ENCODE measurements around the gene HSD17B2.

Gene HSD17B2

DNA sequence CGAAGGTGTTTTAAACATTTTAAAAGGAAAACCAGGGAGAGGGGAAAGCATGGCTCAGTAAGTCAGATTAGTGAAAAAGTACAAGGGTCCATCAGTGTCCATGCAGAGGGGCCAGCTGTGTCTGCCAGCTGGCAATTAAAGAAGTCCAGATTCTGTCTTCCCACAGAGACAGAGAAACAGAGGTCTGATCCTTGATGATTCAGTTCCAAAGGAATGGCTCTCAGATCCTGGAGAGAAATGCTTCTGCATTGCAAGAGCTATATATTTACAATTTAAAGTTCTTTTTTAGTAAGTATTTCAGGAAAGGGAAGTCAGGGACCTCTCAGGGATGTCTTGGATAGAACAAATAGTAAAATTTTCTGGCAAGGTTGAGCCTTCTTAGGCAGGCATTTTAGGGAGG lies 56.2 kb downstream of the HSD17B2 start:
- Histone ChIP-seq H3K36me3 (ENCODE audit: control insufficient read depth in 4 of 4, insufficient read depth in 4 of 4, low read length in 3 of 4) (no peaks in the 10 kb centered on the region), H3K27me3 (replicated peaks in 2 of 5; ENCODE audit: control insufficient read depth in 4 of 5, insufficient read depth in 5 of 5, low read length in 4 of 5) (peaks cover 0 to 10% (median 2%) of the 10 kb centered on the region in 5 experiments), H3K9me3 (ENCODE audit: control extremely low read depth in 1 of 5, control insufficient read depth in 4 of 5, insufficient read depth in 2 of 5, low read depth in 1 of 5, low read length in 4 of 5) (no peaks in the 10 kb centered on the region), H3K4me3 (ENCODE audit: control insufficient read depth in 1 of 7, extremely low read depth in 1 of 7, insufficient read depth in 4 of 7, low read depth in 2 of 7, low read length in 6 of 7) (no peak overlapping the region), H3K4me1 (ENCODE audit: control extremely low read depth in 1 of 4, control insufficient read depth in 4 of 4, insufficient read depth in 4 of 4, low read length in 3 of 4) (no peaks in the 10 kb centered on the region), H3K27ac (ENCODE audit: insufficient read depth in 1 of 2, low read depth in 1 of 2, low read length in 2 of 2, poor library complexity in 1 of 2, severe bottlenecking in 2 of 2) (no peak overlapping the region)
- 89% methylated on average over 1 of the region's 1 CpG for WGBS (ENCODE audit: insufficient coverage)
- POLR2A ChIA-PET, result no interaction called here
- CTCF ChIA-PET, result no interaction called here
- DNase-seq, result no peak

DNA sequence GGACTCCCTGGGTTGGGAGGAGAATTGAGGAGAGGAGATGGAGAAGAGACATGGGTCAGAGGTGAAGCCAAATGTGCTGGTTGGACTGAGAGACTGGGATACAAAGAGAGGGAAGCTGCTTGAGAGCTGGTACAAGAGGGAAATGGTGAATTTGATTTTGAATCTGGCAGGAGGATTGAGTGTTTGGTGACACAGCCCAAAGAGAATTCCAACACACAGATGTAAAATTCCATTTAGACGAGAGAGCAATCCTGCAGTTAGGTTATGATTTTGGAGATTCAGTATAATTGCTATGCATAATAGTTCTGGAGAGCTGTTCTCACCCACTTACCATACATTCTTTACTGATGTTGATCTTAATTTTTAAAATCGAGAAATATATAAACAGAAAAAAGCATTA lies 57.7 kb downstream of the HSD17B2 start:
- Histone ChIP-seq H3K27ac (ENCODE audit: insufficient read depth in 1 of 2, low read depth in 1 of 2, low read length in 2 of 2, poor library complexity in 1 of 2, severe bottlenecking in 2 of 2) (no peak overlapping the region), H3K36me3 (ENCODE audit: control insufficient read depth in 4 of 4, insufficient read depth in 4 of 4, low read length in 3 of 4) (no peaks in the 10 kb centered on the region), H3K27me3 (replicated peaks in 2 of 5; ENCODE audit: control insufficient read depth in 4 of 5, insufficient read depth in 5 of 5, low read length in 4 of 5) (peaks cover 0 to 10% (median 2%) of the 10 kb centered on the region in 5 experiments), H3K4me3 (ENCODE audit: control insufficient read depth in 1 of 7, extremely low read depth in 1 of 7, insufficient read depth in 4 of 7, low read depth in 2 of 7, low read length in 6 of 7) (no peak overlapping the region), H3K4me1 (ENCODE audit: control extremely low read depth in 1 of 4, control insufficient read depth in 4 of 4, insufficient read depth in 4 of 4, low read length in 3 of 4) (no peaks in the 10 kb centered on the region), H3K9me3 (ENCODE audit: control extremely low read depth in 1 of 5, control insufficient read depth in 4 of 5, insufficient read depth in 2 of 5, low read depth in 1 of 5, low read length in 4 of 5) (no peaks in the 10 kb centered on the region)
- ChIA-PET CTCF (no interaction called here), POLR2A (no interaction called here)
- WGBS (ENCODE audit: insufficient coverage), result no CpG with 5 or more reads among the region's 2 CpGs
- no peak for DNase-seq

DNA sequence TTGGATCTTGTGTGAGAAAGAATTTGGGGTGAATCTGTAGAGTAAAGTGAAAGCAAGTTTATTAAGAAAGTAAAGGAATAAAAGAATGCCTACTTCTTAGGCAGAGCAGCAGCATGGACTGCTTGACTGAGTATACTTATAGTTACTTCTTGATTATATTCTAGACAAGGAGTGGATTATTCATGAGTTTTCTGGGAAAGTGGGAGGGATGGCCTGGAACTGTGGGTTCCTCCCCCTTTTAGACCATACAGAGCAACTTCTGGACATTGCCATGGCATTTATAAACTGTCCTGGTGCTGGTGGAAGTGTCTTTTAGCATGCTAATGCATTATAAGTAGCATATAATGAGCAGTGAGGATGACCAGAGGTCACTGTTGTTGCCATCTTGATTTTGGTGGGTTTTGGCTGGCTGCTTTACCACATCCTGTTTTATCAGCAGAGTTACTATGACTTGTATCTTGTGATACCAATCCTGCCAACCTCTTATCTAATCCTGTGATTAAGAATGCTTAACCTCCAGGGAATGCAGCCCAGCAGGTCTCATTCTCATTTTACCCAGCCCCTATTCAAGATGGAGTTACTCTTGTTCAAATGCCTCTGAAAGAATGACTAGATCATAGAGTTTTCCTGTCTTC lies 58.7 kb downstream of the HSD17B2 start:
- no peaks in the 10 kb centered on the region for H3K9me3 ChIP-seq (ENCODE audit: control extremely low read depth in 1 of 5, control insufficient read depth in 4 of 5, insufficient read depth in 2 of 5, low read depth in 1 of 5, low read length in 4 of 5)
- H3K27ac ChIP-seq (ENCODE audit: insufficient read depth in 1 of 2, low read depth in 1 of 2, low read length in 2 of 2, poor library complexity in 1 of 2, severe bottlenecking in 2 of 2), result no peak overlapping the region
- peaks cover 0 to 10% (median 2%) of the 10 kb centered on the region in 5 experiments for H3K27me3 ChIP-seq (replicated peaks in 2 of 5; ENCODE audit: control insufficient read depth in 4 of 5, insufficient read depth in 5 of 5, low read length in 4 of 5)
- no peaks in the 10 kb centered on the region for H3K4me1 ChIP-seq (ENCODE audit: control extremely low read depth in 1 of 4, control insufficient read depth in 4 of 4, insufficient read depth in 4 of 4, low read length in 3 of 4)
- POLR2A ChIA-PET, result no interaction called here
- H3K36me3 ChIP-seq (ENCODE audit: control insufficient read depth in 4 of 4, insufficient read depth in 4 of 4, low read length in 3 of 4), result no peaks in the 10 kb centered on the region
- DNase-seq, result peak in 1 of 3 donors; percentile 1
- no peak overlapping the region for H3K4me3 ChIP-seq (ENCODE audit: control insufficient read depth in 1 of 7, extremely low read depth in 1 of 7, insufficient read depth in 4 of 7, low read depth in 2 of 7, low read length in 6 of 7)
- CTCF ChIA-PET, result no interaction called here

DNA sequence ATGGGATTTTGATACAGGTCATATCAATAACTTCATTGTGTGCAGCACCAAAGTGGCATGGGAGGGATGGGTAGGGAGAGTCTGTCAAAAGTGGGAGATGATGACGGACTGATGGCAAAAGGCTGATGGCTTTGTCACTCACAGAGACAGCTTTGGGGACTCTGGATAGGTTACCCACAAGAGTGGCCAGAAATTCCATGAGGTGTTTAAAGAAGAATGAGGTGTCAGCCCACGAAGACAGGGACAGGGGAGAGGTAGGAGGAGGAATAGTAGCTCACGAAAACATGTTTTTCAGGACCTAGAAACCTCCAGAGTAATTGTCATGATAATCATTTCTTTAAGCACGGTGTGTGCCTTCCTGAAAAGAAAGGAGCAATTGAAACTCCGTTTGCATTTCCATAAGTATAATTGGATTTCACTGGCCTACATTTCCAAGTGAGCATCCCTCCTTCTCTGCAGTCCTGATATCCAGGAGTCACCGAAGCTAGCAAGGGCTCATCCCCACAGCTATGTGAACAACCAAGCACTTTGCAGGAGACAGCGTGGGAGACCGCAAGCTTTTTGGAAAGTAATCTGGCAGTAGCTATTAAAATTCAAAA lies 60.0 kb downstream of the HSD17B2 start:
- ChIA-PET POLR2A (no interaction called here), CTCF (no interaction called here)
- H3K9me3 ChIP-seq (ENCODE audit: control extremely low read depth in 1 of 5, control insufficient read depth in 4 of 5, insufficient read depth in 2 of 5, low read depth in 1 of 5, low read length in 4 of 5), result no peaks in the 10 kb centered on the region
- peaks cover 0 to 10% (median 2%) of the 10 kb centered on the region in 5 experiments for H3K27me3 ChIP-seq (replicated peaks in 2 of 5; ENCODE audit: control insufficient read depth in 4 of 5, insufficient read depth in 5 of 5, low read length in 4 of 5)
- WGBS (ENCODE audit: insufficient coverage), result 68% methylated on average over 6 of the region's 8 CpGs
- H3K4me3 ChIP-seq (ENCODE audit: control insufficient read depth in 1 of 7, extremely low read depth in 1 of 7, insufficient read depth in 4 of 7, low read depth in 2 of 7, low read length in 6 of 7), result no peak overlapping the region
- no peaks in the 10 kb centered on the region for H3K36me3 ChIP-seq (ENCODE audit: control insufficient read depth in 4 of 4, insufficient read depth in 4 of 4, low read length in 3 of 4)
- no peaks in the 10 kb centered on the region for H3K4me1 ChIP-seq (ENCODE audit: control extremely low read depth in 1 of 4, control insufficient read depth in 4 of 4, insufficient read depth in 4 of 4, low read length in 3 of 4)
- H3K27ac ChIP-seq (ENCODE audit: insufficient read depth in 1 of 2, low read depth in 1 of 2, low read length in 2 of 2, poor library complexity in 1 of 2, severe bottlenecking in 2 of 2), result no peak overlapping the region
- no peak for DNase-seq

DNA sequence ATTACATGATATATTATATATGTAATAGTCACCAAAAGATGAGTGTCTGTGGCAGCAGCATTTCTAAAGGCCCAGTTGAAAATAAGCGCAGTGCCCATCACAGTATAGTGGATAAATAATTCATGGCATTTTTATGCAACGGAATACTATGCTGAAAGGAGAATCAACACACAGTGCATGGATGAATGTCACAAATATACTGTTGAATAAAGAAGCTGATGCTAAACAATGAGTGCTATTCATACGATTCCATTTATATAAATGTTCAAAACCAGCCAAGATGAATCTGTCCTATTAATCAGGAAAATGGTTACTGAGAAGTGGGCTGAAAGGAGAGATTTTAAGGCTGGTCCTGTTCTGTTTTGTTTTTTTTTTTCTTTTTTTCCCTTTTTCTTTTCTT lies 61.6 kb downstream of the HSD17B2 start:
- ChIA-PET POLR2A (no interaction called here), CTCF (no interaction called here)
- no peaks in the 10 kb centered on the region for H3K4me1 ChIP-seq (ENCODE audit: control extremely low read depth in 1 of 4, control insufficient read depth in 4 of 4, insufficient read depth in 4 of 4, low read length in 3 of 4)
- no CpG with 5 or more reads among the region's 3 CpGs for WGBS (ENCODE audit: insufficient coverage)
- no peak overlapping the region for H3K27ac ChIP-seq (ENCODE audit: insufficient read depth in 1 of 2, low read depth in 1 of 2, low read length in 2 of 2, poor library complexity in 1 of 2, severe bottlenecking in 2 of 2)
- DNase-seq, result no peak
- no peak overlapping the region for H3K4me3 ChIP-seq (ENCODE audit: control insufficient read depth in 1 of 7, extremely low read depth in 1 of 7, insufficient read depth in 4 of 7, low read depth in 2 of 7, low read length in 6 of 7)
- H3K36me3 ChIP-seq (ENCODE audit: control insufficient read depth in 4 of 4, insufficient read depth in 4 of 4, low read length in 3 of 4), result no peaks in the 10 kb centered on the region
- H3K9me3 ChIP-seq (ENCODE audit: control extremely low read depth in 1 of 5, control insufficient read depth in 4 of 5, insufficient read depth in 2 of 5, low read depth in 1 of 5, low read length in 4 of 5), result no peaks in the 10 kb centered on the region
- peaks cover 0 to 10% (median 2%) of the 10 kb centered on the region in 5 experiments for H3K27me3 ChIP-seq (replicated peaks in 2 of 5; ENCODE audit: control insufficient read depth in 4 of 5, insufficient read depth in 5 of 5, low read length in 4 of 5)

DNA sequence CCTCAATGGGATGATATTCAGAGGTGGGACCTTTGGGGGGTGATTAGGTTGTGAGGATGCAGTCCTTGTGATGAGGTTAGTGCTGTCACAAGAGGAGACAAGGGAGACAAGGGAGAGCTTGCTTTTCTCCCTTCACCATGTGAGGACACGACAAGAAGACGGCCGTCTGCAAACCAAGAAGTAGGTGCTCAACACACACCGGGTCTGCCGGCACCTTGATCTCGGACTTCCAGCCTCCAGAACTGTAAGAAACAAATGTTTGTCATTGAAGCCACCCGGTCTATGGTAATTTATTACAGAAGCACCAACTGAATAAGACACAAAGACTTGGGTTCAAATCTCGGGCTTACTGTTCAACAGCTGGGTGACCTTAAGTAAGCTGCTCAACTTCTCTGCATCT lies 70.1 kb downstream of the HSD17B2 start:
- Histone ChIP-seq H3K27ac (ENCODE audit: insufficient read depth in 1 of 2, low read depth in 1 of 2, low read length in 2 of 2, poor library complexity in 1 of 2, severe bottlenecking in 2 of 2) (no peak overlapping the region), H3K9me3 (ENCODE audit: control extremely low read depth in 1 of 5, control insufficient read depth in 4 of 5, insufficient read depth in 2 of 5, low read depth in 1 of 5, low read length in 4 of 5) (peaks cover 0 to 1% (median 0%) of the 10 kb centered on the region in 5 experiments), H3K4me1 (ENCODE audit: control extremely low read depth in 1 of 4, control insufficient read depth in 4 of 4, insufficient read depth in 4 of 4, low read length in 3 of 4) (no peaks in the 10 kb centered on the region), H3K27me3 (replicated peaks in 2 of 5; ENCODE audit: control insufficient read depth in 4 of 5, insufficient read depth in 5 of 5, low read length in 4 of 5) (peaks cover 0 to 4% (median 0%) of the 10 kb centered on the region in 5 experiments), H3K4me3 (ENCODE audit: control insufficient read depth in 1 of 7, extremely low read depth in 1 of 7, insufficient read depth in 4 of 7, low read depth in 2 of 7, low read length in 6 of 7) (no peak overlapping the region), H3K36me3 (ENCODE audit: control insufficient read depth in 4 of 4, insufficient read depth in 4 of 4, low read length in 3 of 4) (no peaks in the 10 kb centered on the region)
- no peak for DNase-seq
- WGBS (ENCODE audit: insufficient coverage), result 96% methylated on average over 6 of the region's 8 CpGs
- POLR2A ChIA-PET, result no interaction called here
- CTCF ChIA-PET, result no interaction called here

DNA sequence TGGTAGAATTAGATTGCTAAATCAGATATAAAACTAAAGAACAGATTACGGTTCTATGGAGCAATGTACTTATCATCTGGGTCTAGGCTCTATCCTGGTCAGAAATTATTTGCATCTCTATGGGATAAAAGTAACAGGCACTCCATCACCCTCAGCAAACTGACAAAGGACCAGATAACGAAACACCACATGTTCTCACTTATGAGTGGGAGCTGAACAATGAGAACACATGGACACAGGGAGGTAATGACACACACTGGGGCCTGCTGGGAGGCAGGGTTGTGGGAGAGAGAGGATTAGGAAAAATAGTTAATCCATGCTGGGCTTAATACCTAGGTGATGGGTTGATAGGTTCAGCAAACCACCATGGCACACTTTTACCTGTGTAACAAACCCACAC lies 73.0 kb downstream of the HSD17B2 start:
- DNase-seq, result no peak
- no peaks in the 10 kb centered on the region for H3K36me3 ChIP-seq (ENCODE audit: control insufficient read depth in 4 of 4, insufficient read depth in 4 of 4, low read length in 3 of 4)
- CTCF ChIA-PET, result no interaction called here
- H3K27me3 ChIP-seq (replicated peaks in 2 of 5; ENCODE audit: control insufficient read depth in 4 of 5, insufficient read depth in 5 of 5, low read length in 4 of 5), result peaks cover 0 to 4% (median 0%) of the 10 kb centered on the region in 5 experiments
- H3K27ac ChIP-seq (ENCODE audit: insufficient read depth in 1 of 2, low read depth in 1 of 2, low read length in 2 of 2, poor library complexity in 1 of 2, severe bottlenecking in 2 of 2), result no peak overlapping the region
- H3K9me3 ChIP-seq (ENCODE audit: control extremely low read depth in 1 of 5, control insufficient read depth in 4 of 5, insufficient read depth in 2 of 5, low read depth in 1 of 5, low read length in 4 of 5), result no peaks in the 10 kb centered on the region
- no CpG with 5 or more reads among the region's 2 CpGs for WGBS (ENCODE audit: insufficient coverage)
- no peaks in the 10 kb centered on the region for H3K4me1 ChIP-seq (ENCODE audit: control extremely low read depth in 1 of 4, control insufficient read depth in 4 of 4, insufficient read depth in 4 of 4, low read length in 3 of 4)
- H3K4me3 ChIP-seq (ENCODE audit: control insufficient read depth in 1 of 7, extremely low read depth in 1 of 7, insufficient read depth in 4 of 7, low read depth in 2 of 7, low read length in 6 of 7), result no peak overlapping the region
- POLR2A ChIA-PET, result no interaction called here

Measured in common myeloid progenitor, CD34-positive (primary cell).